Activated CD8-positive, alpha-beta memory T cell treated with anti-CD3 and anti-CD28 coated beads for 1 hour (primary cell): Measurements from ENCODE around the gene ATG12.
"Not testable (repeated sequence)": the region's sequence is repeated elsewhere in the genome, so short reads cannot be mapped to it uniquely, and the experiment has no call there.

Source experiments
- DNase-seq, 2 donors: peaks; one replicate each; pipeline ENCODE4 v3.0.0-alpha.2; 2020; ENCODE audit warnings: low read depth in 1 of 2; ENCODE audit errors: extremely low read depth in 1 of 2

Gene ATG12

GRCh38 chr5:115841382-115842088 is at the start of gene ATG12, which contains the start of gene AP3S1:
Gene ATG12 (minus strand): TSS chr5:115841565. CDS start chr5:115841552, 13 bp downstream.
Gene AP3S1 (plus strand): TSS chr5:115841935. CDS start chr5:115842038, 103 bp downstream.
- peak; percentile 76 to 86 for DNase-seq

DNA sequence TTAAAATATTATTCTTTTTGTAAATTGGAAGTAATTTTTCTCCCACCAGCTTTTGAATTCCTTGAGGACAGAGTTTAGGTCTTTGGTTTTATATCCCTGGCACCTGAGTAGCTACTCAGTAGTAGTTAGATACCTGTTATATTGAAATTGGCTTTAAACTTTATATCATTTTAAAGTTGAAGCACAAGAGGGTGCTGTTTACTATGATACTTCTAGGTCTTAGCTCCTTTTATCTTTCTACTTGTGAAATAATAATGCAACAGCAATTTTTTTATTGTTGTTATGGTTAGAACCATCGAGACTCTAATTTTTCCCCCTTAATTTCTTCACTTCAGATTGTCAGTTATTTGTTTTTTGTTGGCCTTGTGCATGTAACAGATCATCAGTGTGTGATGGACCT is 46.7 kb upstream of the ATG12 start:
- DNase-seq: no peak

- not testable (repeated sequence) for DNase-seq
These were observed 43.8 kb upstream of the ATG12 start for GRCh38 chr5:115885208-115885607.

- no peak for DNase-seq
These were observed 43.3 kb upstream of the ATG12 start for GRCh38 chr5:115884704-115885103.

DNA sequence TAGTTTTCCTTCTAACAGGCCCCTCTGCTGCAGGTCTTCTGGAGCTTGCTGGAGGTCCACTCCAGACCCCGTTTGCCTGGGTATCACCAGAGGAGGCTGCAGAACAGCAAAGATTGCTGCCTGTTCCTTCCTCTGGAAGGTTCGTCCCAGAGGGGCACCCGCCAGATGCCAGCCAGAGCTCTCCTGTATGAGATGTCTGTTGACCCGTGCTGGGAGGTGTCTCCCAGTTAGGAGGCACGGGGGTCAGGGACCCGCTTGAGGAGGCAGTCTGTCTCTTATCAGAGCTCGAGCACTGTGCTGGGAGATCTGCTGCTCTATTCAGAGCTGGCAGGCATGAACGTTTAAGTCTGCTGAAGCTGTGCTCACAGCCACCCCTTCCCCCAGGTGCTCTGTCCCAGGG is 41.1 kb upstream of the ATG12 start:
- DNase-seq: not testable (repeated sequence)

DNA sequence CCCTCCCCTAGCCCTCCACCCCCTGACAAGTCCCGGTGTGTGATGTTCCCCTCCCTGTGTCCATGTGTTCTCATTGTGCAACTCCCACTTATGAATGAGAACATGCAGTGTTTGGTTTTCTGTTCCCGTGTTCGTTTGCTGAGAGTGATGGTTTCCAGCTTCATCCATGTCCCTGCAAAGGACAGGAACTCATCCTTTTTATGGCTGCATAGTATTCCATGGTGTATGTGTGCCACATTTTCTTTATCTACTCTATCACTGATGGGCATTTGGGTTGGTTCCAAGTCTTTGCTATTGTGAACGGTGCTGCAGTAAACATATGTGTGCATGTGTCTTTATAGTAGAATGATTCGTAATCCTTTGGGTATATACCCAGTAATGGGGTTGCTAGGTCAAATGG is 36.0 kb upstream of the ATG12 start:
- DNase-seq: not testable (repeated sequence)

GRCh38 chr5:115875447-115875846 is 34.1 kb upstream of the ATG12 start:
- DNase-seq: no peak

- no peak for DNase-seq
These were observed 32.0 kb upstream of the ATG12 start for GRCh38 chr5:115873392-115873791.

GRCh38 chr5:115872447-115872846 is 31.1 kb upstream of the ATG12 start:
- no peak for DNase-seq

DNA sequence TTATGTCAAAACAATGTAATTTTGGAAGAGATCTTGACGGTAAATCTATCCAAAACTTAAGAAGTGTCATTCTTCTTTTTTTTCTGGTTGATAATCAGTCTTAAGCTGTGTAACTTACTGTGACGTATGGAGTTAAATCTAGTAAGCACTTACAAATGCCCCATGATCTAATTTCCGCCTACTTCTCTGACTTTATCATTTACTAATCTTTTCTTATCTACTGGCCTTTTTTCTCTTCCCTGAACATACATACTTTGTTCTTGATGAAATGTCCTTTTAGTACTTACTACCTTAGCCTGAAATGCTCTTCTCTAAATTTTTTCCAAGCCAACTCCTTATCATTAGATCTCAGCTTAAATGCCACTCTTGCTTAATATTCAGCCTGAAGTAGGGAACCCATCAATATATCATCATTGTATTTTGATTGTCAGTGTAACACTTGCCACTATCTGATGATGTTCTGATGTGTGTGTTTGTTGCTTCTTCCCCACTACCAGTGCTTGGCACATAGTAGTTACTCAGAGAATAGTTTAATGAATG is 28.0 kb upstream of the ATG12 start:
- DNase-seq: no peak

DNA sequence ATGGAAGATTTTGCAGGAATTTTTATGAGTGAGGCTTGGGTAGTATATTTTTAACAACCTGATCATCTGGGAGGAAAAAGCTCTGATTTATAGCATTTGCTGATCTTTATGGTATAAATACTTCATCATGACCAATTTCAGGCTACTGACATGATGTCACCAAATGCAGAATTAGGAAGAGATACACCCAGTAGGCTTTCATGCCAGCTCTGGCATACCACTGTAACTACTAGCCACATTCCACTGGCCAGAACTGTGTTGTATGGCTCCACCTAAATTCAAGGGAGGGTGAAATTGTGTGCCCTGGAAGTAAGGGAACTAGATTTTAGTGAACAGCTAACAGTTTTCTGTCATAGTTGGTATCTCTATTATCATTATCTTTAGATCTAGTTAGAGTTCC is 18.0 kb upstream of the ATG12 start:
- DNase-seq: no peak

- DNase-seq: no peak
These were observed 17.0 kb upstream of the ATG12 start for GRCh38 chr5:115858396-115858795.

GRCh38 chr5:115857626-115858349 is 16.4 kb upstream of the ATG12 start:
- no peak for DNase-seq

DNA sequence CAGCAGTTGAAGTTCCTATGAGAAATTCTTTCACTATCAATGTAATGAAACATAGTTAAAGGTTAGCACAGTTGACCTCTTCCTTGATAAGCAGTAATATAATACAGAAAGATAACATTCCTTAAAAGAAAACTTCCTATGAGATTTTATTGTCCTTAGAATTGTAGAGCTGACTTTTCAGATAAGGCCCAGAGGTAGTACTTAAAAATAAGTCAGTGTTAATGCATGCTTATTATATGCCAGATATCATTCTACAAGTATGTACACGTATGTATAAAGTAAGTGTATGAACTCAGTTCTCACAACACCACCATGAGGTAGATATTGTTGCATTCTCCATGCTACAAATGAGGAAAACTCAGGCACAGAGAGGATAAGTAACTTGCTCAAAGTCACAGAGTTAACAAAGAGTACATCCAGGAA is 15.7 kb upstream of the ATG12 start:
- DNase-seq: no peak

GRCh38 chr5:115855959-115856358 is 14.6 kb upstream of the ATG12 start:
- DNase-seq: no peak

GRCh38 chr5:115854139-115854538 is 12.8 kb upstream of the ATG12 start:
- no peak for DNase-seq

- no peak for DNase-seq
These were observed 9.5 kb upstream of the ATG12 start for GRCh38 chr5:115850744-115851416.

GRCh38 chr5:115849258-115849798 is 8.0 kb upstream of the ATG12 start:
- DNase-seq: no peak

- DNase-seq: no peak
These were observed 5.9 kb upstream of the ATG12 start for GRCh38 chr5:115847290-115847689.

- DNase-seq: no peak
These were observed 3.0 kb upstream of the ATG12 start for GRCh38 chr5:115844321-115844817.
